SK-N-SH (cell line): Measurements from ENCODE around the gene TBL1X. TPM values are rescaled to one million over a fixed set of nuclear protein-coding genes. Genes with fewer than 3 reads are reported as not detected.

ENCODE experiments used
- CTCF ChIA-PET: fragments of 300-600, 350-600 bp; formaldehyde crosslinking; extraction: SDS; loops from one replicate; lab custom pipeline; 2021; lab: Yijun Ruan, JAX
- POLR2A ChIA-PET: fragments of 350-600 bp; sonication (Branson Sonifier 250); formaldehyde crosslinking; extraction: SDS; loops from one replicate; lab custom pipeline; 2020; ENCODE audit warnings: antibody characterized with exemption, inconsistent platforms; lab: Yijun Ruan, JAX
- DNase-seq: peaks from one replicate; pipeline ENCODE4 v3.0.0; 2012
- H2AFZ ChIP-seq: fragments of 200-600 bp; sonication (generic); 2 replicates; pipeline ENCODE4 v1.8.1; 2016; ENCODE audit warnings: antibody characterized with exemption, mild to moderate bottlenecking, low read depth
- H3F3A ChIP-seq: fragments of 200-600 bp; sonication (generic); replicated peaks from 2 replicates; pipeline ENCODE3; 2016; ENCODE audit warnings: antibody characterized with exemption, mild to moderate bottlenecking; ENCODE audit not compliant: insufficient read depth
- H3K27ac ChIP-seq, 2 experiments: fragments of 200-500 bp in 1 of 2; fragments of 200-600 bp in 1 of 2; sonication (Bioruptor generic) in 1 of 2; sonication (generic), shearing (Covaris generic) in 1 of 2; 2 replicates each; pipeline versions ENCODE4 v1.5.1 to v1.6.1; 2014 to 2016; ENCODE audit warnings: low read depth in 2 of 2, inconsistent platforms in 1 of 2, low read length in 1 of 2, mild to moderate bottlenecking in 1 of 2, mixed read lengths in 1 of 2
- H3K27me3 ChIP-seq: fragments of 200-600 bp; sonication (generic), shearing (Covaris generic); 2 replicates; pipeline ENCODE4 v1.6.1; 2016; ENCODE audit warnings: mixed run types; ENCODE audit not compliant: insufficient read depth
- H3K36me3 ChIP-seq, 2 experiments: fragments of 200-500 bp in 1 of 2; fragments of 200-600 bp in 1 of 2; sonication (Bioruptor generic) in 1 of 2; sonication (generic) in 1 of 2; replicated peaks in 1 of 2; 2 replicates each; pipeline versions ENCODE3 to v1.5.1; 2014 to 2016; ENCODE audit warnings: low read length in 1 of 2, mild to moderate bottlenecking in 1 of 2; ENCODE audit not compliant: insufficient read depth in 2 of 2, control insufficient read depth in 1 of 2
- H3K4me1 ChIP-seq, 2 experiments: fragments of 200-500 bp in 1 of 2; fragments of 200-600 bp in 1 of 2; sonication (Bioruptor generic) in 1 of 2; sonication (generic), shearing (Covaris generic) in 1 of 2; 2 replicates each; pipeline versions ENCODE4 v1.5.1 to v1.6.1; 2014 to 2016; ENCODE audit warnings: low read depth in 1 of 2, low read length in 1 of 2, mixed run types in 1 of 2; ENCODE audit not compliant: insufficient read depth in 2 of 2, control insufficient read depth in 1 of 2
- H3K4me2 ChIP-seq: fragments of 200-600 bp; sonication (generic), shearing (Covaris generic); 2 replicates; pipeline ENCODE4 v1.6.1; 2017; ENCODE audit warnings: mixed run types
- H3K4me3 ChIP-seq, 2 experiments: fragments of 200-500 bp in 1 of 2; fragments of 200-600 bp in 1 of 2; sonication (Bioruptor generic) in 1 of 2; sonication (generic), shearing (Covaris generic) in 1 of 2; 2 replicates each; pipeline versions ENCODE4 v1.5.1 to v1.8.1; 2014 to 2016; ENCODE audit warnings: low read depth in 2 of 2, inconsistent platforms in 1 of 2, low read length in 1 of 2, mild to moderate bottlenecking in 1 of 2, mixed read lengths in 1 of 2, moderate library complexity in 1 of 2
- H3K79me2 ChIP-seq: fragments of 200-600 bp; sonication (generic); 2 replicates; pipeline ENCODE4 v1.8.1; 2017; ENCODE audit warnings: mild to moderate bottlenecking; ENCODE audit not compliant: insufficient read depth
- H3K9ac ChIP-seq: fragments of 200-600 bp; sonication (generic); 2 replicates; pipeline ENCODE4 v1.6.1; 2017; ENCODE audit warnings: mixed run types
- H3K9me2 ChIP-seq: fragments of 200-600 bp; sonication (generic); 2 replicates; pipeline ENCODE4 v1.6.1; 2017; ENCODE audit warnings: mixed run types
- H3K9me3 ChIP-seq: fragments of 200-600 bp; sonication (generic); 2 replicates; pipeline ENCODE4 v1.6.1; 2017; ENCODE audit warnings: mixed run types, mild to moderate bottlenecking, moderate library complexity
- H4K20me1 ChIP-seq: fragments of 200-600 bp; sonication (generic); 2 replicates; pipeline ENCODE4 v1.6.1; 2017; ENCODE audit warnings: mild to moderate bottlenecking, mixed run types; ENCODE audit not compliant: insufficient read depth
- ELF1 ChIP-seq: IDR thresholded peaks from 2 replicates; pipeline ENCODE4 v1.4.0; 2012
- EP300 ChIP-seq, 2 experiments: IDR thresholded peaks; 2 replicates each; pipeline versions ENCODE4 v1.4.0 to v1.6.1; 2012; ENCODE audit warnings: borderline replicate concordance in 1 of 2, low read depth in 1 of 2, low read length in 1 of 2
- EZH2phosphoT487 ChIP-seq: fragments of 200-600 bp; sonication (generic); IDR thresholded peaks from 2 replicates; pipeline ENCODE4 v1.6.1; 2017; ENCODE audit warnings: low read depth, mixed run types, mild to moderate bottlenecking, antibody characterized with exemption, moderate library complexity, borderline replicate concordance
- FOSL2 ChIP-seq: IDR thresholded peaks from 2 replicates; pipeline ENCODE4 v1.4.0; 2012; ENCODE audit warnings: low read depth, mild to moderate bottlenecking, moderate library complexity, borderline replicate concordance
- GABPA ChIP-seq: IDR thresholded peaks from 2 replicates; pipeline ENCODE4 v1.4.0; 2012; ENCODE audit warnings: low read depth, mild to moderate bottlenecking
- GATA2 ChIP-seq: sonication (generic); formaldehyde crosslinking; IDR thresholded peaks from 2 replicates; pipeline ENCODE4 v1.5.0; 2020; ENCODE audit warnings: mild to moderate bottlenecking, missing genetic modification reagents
- JUND ChIP-seq: IDR thresholded peaks from 2 replicates; pipeline ENCODE4 v1.4.0; 2012
- MEF2A ChIP-seq: IDR thresholded peaks from 2 replicates; pipeline ENCODE4 v1.4.0; 2012; ENCODE audit warnings: low read depth, borderline replicate concordance
- MXI1 ChIP-seq: IDR thresholded peaks from 2 replicates; pipeline ENCODE4 v1.6.1; 2012; ENCODE audit warnings: mild to moderate bottlenecking, low read depth, low read length, improper control_type of control experiment
- NFIC ChIP-seq: IDR thresholded peaks from 2 replicates; pipeline ENCODE4 v1.4.0; 2012; ENCODE audit warnings: borderline replicate concordance
- SMC3 ChIP-seq: IDR thresholded peaks from 2 replicates; pipeline ENCODE4 v1.6.1; 2012; ENCODE audit warnings: low read depth, low read length, improper control_type of control experiment
- TAF1 ChIP-seq: IDR thresholded peaks from 2 replicates; pipeline ENCODE4 v1.6.1; 2012; ENCODE audit warnings: low read depth, mild to moderate bottlenecking, low read length, moderate library complexity, borderline replicate concordance
- WGBS: methylation state at CpG from one replicate; pipeline ENCODE4 v1.1.6; 2017; ENCODE audit warnings: low lambda C conversion rate; 5-methylcytosine and 5-hydroxymethylcytosine counted together
- polyA plus RNA-seq, 3 experiments: library from polyadenylated mRNA; depleted of rRNA; stranded (reverse); fragments of >200 nt; gene quantifications; 2 replicates each; pipeline ENCODE4 v1.2.3, GENCODE V29; 2012
- TF ChIP-seq, protein P1 (sequence below): IDR thresholded peaks from 2 replicates; pipeline ENCODE4; 2012
- TF ChIP-seq, protein P2 (sequence below): fragments of 200-600 bp; sonication (generic); IDR thresholded peaks from 2 replicates; pipeline ENCODE4 v1.6.1; 2017; ENCODE audit warnings: antibody characterized with exemption, mild to moderate bottlenecking, moderate library complexity
- TF ChIP-seq, protein P3 (sequence below): IDR thresholded peaks from 2 replicates; pipeline ENCODE4 v1.4.0; 2012; ENCODE audit warnings: low read depth, borderline replicate concordance
- TF ChIP-seq, protein P4 (sequence below): IDR thresholded peaks from 2 replicates; pipeline ENCODE4 v1.6.1; 2012; ENCODE audit warnings: mild to moderate bottlenecking, low read depth, low read length, moderate library complexity
- TF ChIP-seq, protein P5 (sequence below): IDR thresholded peaks from 2 replicates; pipeline ENCODE4 v1.4.0; 2012; ENCODE audit warnings: low read depth

Gene TBL1X
- polyA plus RNA-seq, 1 of the 3 experiments (the other 2 are of a cell fraction) = 10.6 TPM

DNA sequence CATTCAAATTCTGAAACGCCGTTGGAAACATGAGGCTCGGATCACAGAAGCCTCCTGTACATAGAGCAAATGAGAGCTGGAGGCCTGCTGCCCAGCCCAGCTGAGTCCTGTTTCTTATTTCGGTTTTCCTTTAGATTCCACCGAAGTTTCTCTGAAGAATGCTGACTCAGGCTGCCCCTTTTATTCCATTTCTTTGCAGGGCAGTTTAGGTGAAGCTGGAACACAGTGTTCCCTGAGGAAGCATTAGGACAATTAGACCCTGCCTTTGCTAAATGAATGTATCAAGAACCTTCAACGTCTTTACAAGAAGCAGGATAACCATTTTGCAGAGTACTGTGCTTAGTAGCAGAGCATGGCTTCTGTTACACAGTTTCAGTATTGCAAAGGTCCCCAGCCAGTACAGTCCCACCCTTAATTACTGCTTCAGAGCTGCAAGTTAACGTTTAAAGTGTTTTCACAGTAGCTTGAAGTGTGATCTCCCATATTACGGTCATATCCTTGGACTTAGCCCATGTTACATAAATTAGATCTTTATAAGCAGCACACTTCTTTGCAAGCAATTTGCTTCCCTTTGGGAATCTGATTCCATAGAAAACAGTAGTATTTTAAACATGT is 117.0 kb downstream of the TBL1X start:
- H3K27ac ChIP-seq = no peak overlapping the region
- POLR2A ChIA-PET = interaction anchor here (0.7 kb wide), 1 partner anchor 27 kb away, joined by 3 read pairs; no protein-coding TSS in a partner anchor
- TF ChIP-seq SMC3 (no peak), MXI1 (no peak), NFIC (no peak), TAF1 (no peak), EZH2phosphoT487 (no peak), GATA2 (CRISPR knock-in tag) (no peak), JUND (no peak), GABPA (no peak), ELF1 (no peak), MEF2A (no peak), FOSL2 (no peak), EP300 (IDR thresholded peaks at IDR 0.05; ENCODE audit: borderline replicate concordance in 1 of 2, low read depth in 1 of 2, low read length in 1 of 2) (no peak)
- TF ChIP-seq, protein P1, sequence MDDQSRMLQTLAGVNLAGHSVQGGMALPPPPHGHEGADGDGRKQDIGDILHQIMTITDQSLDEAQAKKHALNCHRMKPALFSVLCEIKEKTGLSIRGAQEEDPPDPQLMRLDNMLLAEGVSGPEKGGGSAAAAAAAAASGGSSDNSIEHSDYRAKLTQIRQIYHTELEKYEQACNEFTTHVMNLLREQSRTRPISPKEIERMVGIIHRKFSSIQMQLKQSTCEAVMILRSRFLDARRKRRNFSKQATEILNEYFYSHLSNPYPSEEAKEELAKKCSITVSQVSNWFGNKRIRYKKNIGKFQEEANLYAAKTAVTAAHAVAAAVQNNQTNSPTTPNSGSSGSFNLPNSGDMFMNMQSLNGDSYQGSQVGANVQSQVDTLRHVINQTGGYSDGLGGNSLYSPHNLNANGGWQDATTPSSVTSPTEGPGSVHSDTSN = no peak
- TF ChIP-seq, protein P2, sequence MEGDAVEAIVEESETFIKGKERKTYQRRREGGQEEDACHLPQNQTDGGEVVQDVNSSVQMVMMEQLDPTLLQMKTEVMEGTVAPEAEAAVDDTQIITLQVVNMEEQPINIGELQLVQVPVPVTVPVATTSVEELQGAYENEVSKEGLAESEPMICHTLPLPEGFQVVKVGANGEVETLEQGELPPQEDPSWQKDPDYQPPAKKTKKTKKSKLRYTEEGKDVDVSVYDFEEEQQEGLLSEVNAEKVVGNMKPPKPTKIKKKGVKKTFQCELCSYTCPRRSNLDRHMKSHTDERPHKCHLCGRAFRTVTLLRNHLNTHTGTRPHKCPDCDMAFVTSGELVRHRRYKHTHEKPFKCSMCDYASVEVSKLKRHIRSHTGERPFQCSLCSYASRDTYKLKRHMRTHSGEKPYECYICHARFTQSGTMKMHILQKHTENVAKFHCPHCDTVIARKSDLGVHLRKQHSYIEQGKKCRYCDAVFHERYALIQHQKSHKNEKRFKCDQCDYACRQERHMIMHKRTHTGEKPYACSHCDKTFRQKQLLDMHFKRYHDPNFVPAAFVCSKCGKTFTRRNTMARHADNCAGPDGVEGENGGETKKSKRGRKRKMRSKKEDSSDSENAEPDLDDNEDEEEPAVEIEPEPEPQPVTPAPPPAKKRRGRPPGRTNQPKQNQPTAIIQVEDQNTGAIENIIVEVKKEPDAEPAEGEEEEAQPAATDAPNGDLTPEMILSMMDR = no peak
- TF ChIP-seq, protein P3, sequence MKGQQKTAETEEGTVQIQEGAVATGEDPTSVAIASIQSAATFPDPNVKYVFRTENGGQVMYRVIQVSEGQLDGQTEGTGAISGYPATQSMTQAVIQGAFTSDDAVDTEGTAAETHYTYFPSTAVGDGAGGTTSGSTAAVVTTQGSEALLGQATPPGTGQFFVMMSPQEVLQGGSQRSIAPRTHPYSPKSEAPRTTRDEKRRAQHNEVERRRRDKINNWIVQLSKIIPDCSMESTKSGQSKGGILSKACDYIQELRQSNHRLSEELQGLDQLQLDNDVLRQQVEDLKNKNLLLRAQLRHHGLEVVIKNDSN = no peak
- TF ChIP-seq, protein P4, sequence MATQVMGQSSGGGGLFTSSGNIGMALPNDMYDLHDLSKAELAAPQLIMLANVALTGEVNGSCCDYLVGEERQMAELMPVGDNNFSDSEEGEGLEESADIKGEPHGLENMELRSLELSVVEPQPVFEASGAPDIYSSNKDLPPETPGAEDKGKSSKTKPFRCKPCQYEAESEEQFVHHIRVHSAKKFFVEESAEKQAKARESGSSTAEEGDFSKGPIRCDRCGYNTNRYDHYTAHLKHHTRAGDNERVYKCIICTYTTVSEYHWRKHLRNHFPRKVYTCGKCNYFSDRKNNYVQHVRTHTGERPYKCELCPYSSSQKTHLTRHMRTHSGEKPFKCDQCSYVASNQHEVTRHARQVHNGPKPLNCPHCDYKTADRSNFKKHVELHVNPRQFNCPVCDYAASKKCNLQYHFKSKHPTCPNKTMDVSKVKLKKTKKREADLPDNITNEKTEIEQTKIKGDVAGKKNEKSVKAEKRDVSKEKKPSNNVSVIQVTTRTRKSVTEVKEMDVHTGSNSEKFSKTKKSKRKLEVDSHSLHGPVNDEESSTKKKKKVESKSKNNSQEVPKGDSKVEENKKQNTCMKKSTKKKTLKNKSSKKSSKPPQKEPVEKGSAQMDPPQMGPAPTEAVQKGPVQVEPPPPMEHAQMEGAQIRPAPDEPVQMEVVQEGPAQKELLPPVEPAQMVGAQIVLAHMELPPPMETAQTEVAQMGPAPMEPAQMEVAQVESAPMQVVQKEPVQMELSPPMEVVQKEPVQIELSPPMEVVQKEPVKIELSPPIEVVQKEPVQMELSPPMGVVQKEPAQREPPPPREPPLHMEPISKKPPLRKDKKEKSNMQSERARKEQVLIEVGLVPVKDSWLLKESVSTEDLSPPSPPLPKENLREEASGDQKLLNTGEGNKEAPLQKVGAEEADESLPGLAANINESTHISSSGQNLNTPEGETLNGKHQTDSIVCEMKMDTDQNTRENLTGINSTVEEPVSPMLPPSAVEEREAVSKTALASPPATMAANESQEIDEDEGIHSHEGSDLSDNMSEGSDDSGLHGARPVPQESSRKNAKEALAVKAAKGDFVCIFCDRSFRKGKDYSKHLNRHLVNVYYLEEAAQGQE = no peak
- TF ChIP-seq, protein P5, sequence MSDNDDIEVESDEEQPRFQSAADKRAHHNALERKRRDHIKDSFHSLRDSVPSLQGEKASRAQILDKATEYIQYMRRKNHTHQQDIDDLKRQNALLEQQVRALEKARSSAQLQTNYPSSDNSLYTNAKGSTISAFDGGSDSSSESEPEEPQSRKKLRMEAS = no peak
- TF ChIP-seq, all 33 proteins: peak for 0
- H3K9me2 ChIP-seq = no peaks in the 10 kb centered on the region
- WGBS = 46% methylated on average over 8 of the region's 8 CpGs
- no peak overlapping the region for H3K4me2 ChIP-seq
- H4K20me1 ChIP-seq = no peaks in the 10 kb centered on the region
- peaks cover 0 to 14% of the 10 kb centered on the region in 2 experiments; a peak in 1 of 4 replicates for H3K4me1 ChIP-seq
- H3K9ac ChIP-seq = no peak overlapping the region
- H3F3A ChIP-seq = no peaks in the 10 kb centered on the region
- H2AFZ ChIP-seq = no peak overlapping the region
- CTCF ChIA-PET = no interaction called here
- no peak for DNase-seq
- no peaks in the 10 kb centered on the region for H3K36me3 ChIP-seq
- H3K9me3 ChIP-seq = no peaks in the 10 kb centered on the region
- no peaks in the 10 kb centered on the region for H3K79me2 ChIP-seq
- no peak overlapping the region for H3K4me3 ChIP-seq
- no peaks in the 10 kb centered on the region for H3K27me3 ChIP-seq
